ENCODE measurements around the gene SPATA20. TPM values are rescaled to one million over a fixed set of nuclear protein-coding genes. Genes with fewer than 3 reads are reported as not detected.

SPATA20 gene
- total and polyA plus RNA-seq, 2 donors (not counting 3 experiments of a cell fraction or from before 2014, with no cell fraction given): 42.3 to 51.5 TPM

- no peak overlapping the region for H3K4me2 ChIP-seq (ENCODE audit: insufficient read depth, low read length)
- intact Hi-C loops (cut with micrococcal nuclease) (no loop called here), dilution Hi-C loops (cut with MboI; ENCODE audit: extremely low pct_ligation_motif_present, low sequenced_read_pairs) (no loop called here)
- ChIA-PET POLR2A (no interaction called here), CTCF (interaction anchor here (1.0 to 2.4 kb wide), 4 partner anchors 8 to 67 kb away, joined by 3 to 17 read pairs (median 10); no protein-coding TSS in a partner anchor)
- BruUV-seq (replicated peaks): no TSS peak
- no peaks in the 10 kb centered on the region for H3K9me3 ChIP-seq (replicated peaks; ENCODE audit: control insufficient read depth, insufficient read depth, low read length)
- no peaks in the 10 kb centered on the region for H3K9me1 ChIP-seq (replicated peaks; ENCODE audit: control insufficient read depth, extremely low read depth, insufficient read depth, low read length)
- no peak overlapping the region for H2AFZ ChIP-seq (ENCODE audit: low read depth, low read length)
- H3K79me2 ChIP-seq (ENCODE audit: control insufficient read depth, insufficient read depth, low read length): no peaks in the 10 kb centered on the region
- DNase-seq (ENCODE audit: low read depth, low spot score) (no peak), FAIRE-seq (no peak)
- TF ChIP-seq EZH2 (IDR thresholded peaks at IDR 0.05; ENCODE audit: borderline replicate concordance, low read depth, low read length, severe bottlenecking) (peak; percentile 90), JUN (IDR thresholded peaks at IDR 0.05; ENCODE audit: borderline replicate concordance, insufficient read depth, insufficient read length, low read depth) (no peak), GATA2 (IDR thresholded peaks at IDR 0.05; ENCODE audit: insufficient read depth, insufficient read length, low read depth, low read length) (no peak)
- H3K4me1 ChIP-seq (ENCODE audit: control insufficient read depth, extremely low read depth, insufficient read depth, low read length): peaks cover 7% of the 10 kb centered on the region
- no peak overlapping the region for H3K27ac ChIP-seq (ENCODE audit: insufficient read depth, low read depth, low read length)
- no peak overlapping the region for H3K9ac ChIP-seq (replicated peaks; ENCODE audit: extremely low read depth, insufficient read depth, low read length)
- H3K36me3 ChIP-seq (ENCODE audit: control insufficient read depth in 2 of 2, extremely low read depth in 1 of 2, insufficient read depth in 2 of 2, low read length in 2 of 2): peaks cover 0 to 3% of the 10 kb centered on the region in 2 experiments
- H3K4me3 ChIP-seq (replicated peaks in 1 of 3; ENCODE audit: insufficient read depth in 1 of 3, low read depth in 1 of 3, low read length in 3 of 3): no peak overlapping the region
- H3K27me3 ChIP-seq (ENCODE audit: control insufficient read depth in 2 of 2, insufficient read depth in 2 of 2, low read length in 2 of 2): peaks cover 40 to 49% of the 10 kb centered on the region in 2 experiments
- H4K20me1 ChIP-seq (replicated peaks; ENCODE audit: control insufficient read depth, extremely low read depth, insufficient read depth, low read length): no peaks in the 10 kb centered on the region
Measured at GRCh38 chr17:50558941-50559614, 12.1 kb downstream of the SPATA20 start.

- Histone ChIP-seq H3K9me1 (replicated peaks; ENCODE audit: control insufficient read depth, extremely low read depth, insufficient read depth, low read length) (no peaks in the 10 kb centered on the region), H3K27me3 (ENCODE audit: control insufficient read depth in 2 of 2, insufficient read depth in 2 of 2, low read length in 2 of 2) (peaks cover 43 to 53% of the 10 kb centered on the region in 2 experiments), H2AFZ (ENCODE audit: low read depth, low read length) (no peak overlapping the region), H3K36me3 (ENCODE audit: control insufficient read depth in 2 of 2, extremely low read depth in 1 of 2, insufficient read depth in 2 of 2, low read length in 2 of 2) (peaks cover 0 to 3% of the 10 kb centered on the region in 2 experiments), H3K9ac (replicated peaks; ENCODE audit: extremely low read depth, insufficient read depth, low read length) (no peak overlapping the region), H3K4me3 (replicated peaks in 1 of 3; ENCODE audit: insufficient read depth in 1 of 3, low read depth in 1 of 3, low read length in 3 of 3) (no peak overlapping the region), H3K27ac (ENCODE audit: insufficient read depth, low read depth, low read length) (no peak overlapping the region), H3K4me2 (ENCODE audit: insufficient read depth, low read length) (peak overlapping the region; percentile 61), H3K79me2 (ENCODE audit: control insufficient read depth, insufficient read depth, low read length) (no peaks in the 10 kb centered on the region), H3K9me3 (replicated peaks; ENCODE audit: control insufficient read depth, insufficient read depth, low read length) (no peaks in the 10 kb centered on the region), H3K4me1 (ENCODE audit: control insufficient read depth, extremely low read depth, insufficient read depth, low read length) (peaks cover 7% of the 10 kb centered on the region), H4K20me1 (replicated peaks; ENCODE audit: control insufficient read depth, extremely low read depth, insufficient read depth, low read length) (no peaks in the 10 kb centered on the region)
- TF ChIP-seq POLR2AphosphoS5 (IDR thresholded peaks at IDR 0.05; ENCODE audit: insufficient read depth, low read depth, low read length) (no peak), EZH2 (IDR thresholded peaks at IDR 0.05; ENCODE audit: borderline replicate concordance, low read depth, low read length, severe bottlenecking) (peak; percentile 69)
- BruUV-seq (replicated peaks): no TSS peak
- dilution Hi-C loops (cut with MboI; ENCODE audit: extremely low pct_ligation_motif_present, low sequenced_read_pairs) (no loop called here), intact Hi-C loops (cut with micrococcal nuclease) (loop anchor here (5.0 kb wide), 2 partner anchors 43 to 58 kb away; no protein-coding TSS in a partner anchor)
- ChIA-PET CTCF (interaction anchor here (0.8 to 2.4 kb wide), 5 partner anchors 9 to 66 kb away, joined by 3 to 17 read pairs (median 4); no protein-coding TSS in a partner anchor), POLR2A (interaction anchor here (1.0 kb wide), 1 partner anchor 9 kb away, joined by 3 read pairs; no protein-coding TSS in a partner anchor)
- DNase-seq (ENCODE audit: low read depth, low spot score) (peak; percentile 21), FAIRE-seq (peak; percentile 42)
Measured at GRCh38 chr17:50559674-50560184, 12.8 kb downstream of the SPATA20 start.

All from endothelial cell of umbilical vein (primary cell).